Measurements from ENCODE around the gene RAX.

DNA sequence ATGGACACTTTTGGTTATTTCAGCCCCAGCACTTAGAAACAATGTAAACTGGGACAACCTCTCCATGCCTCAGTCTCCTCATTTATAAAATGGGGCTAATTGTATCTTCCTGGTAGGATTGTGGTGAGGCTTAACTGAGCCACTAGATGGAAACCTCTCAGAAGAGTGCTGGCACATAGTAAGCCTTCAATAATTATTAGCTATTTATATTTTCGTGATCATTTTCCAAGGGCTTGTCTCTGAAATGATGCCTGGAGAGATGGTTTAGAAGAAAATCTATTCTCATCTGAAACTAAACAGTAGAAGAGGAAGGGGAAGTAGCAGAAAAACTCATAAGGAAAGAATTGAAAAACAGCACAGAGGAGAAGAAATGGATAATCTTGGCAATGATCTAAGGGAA lies 6.8 kb downstream of the RAX start:
- TF ChIP-seq CTCF (IDR thresholded peaks at IDR 0.05) (no peak), ZFX (IDR thresholded peaks at IDR 0.05; ENCODE audit: borderline replicate concordance) (no peak)
